HCT116 (cell line): ENCODE measurements around the gene EIF3F. TPM values are rescaled to one million over a fixed set of nuclear protein-coding genes. Genes with fewer than 3 reads are reported as not detected.

Experiments
- ATAC-seq: fragments of 200-7000 bp; cut with Tn5 transposase; 2 replicates; pipeline ENCODE4 v1.9.1; 2020; ENCODE audit warnings: mild to moderate bottlenecking, moderate library complexity
- BruUV-seq: library from RNA; stranded (reverse); fragments of 400-500 nt; replicated peaks from 2 replicates; lab custom pipeline; 2021; lab: Mats Ljungman, UMichigan
- CTCF ChIA-PET: fragments of 300-600 bp; sonication (Branson Sonifier 250); formaldehyde crosslinking; loops from one replicate; lab custom pipeline; 2021; ENCODE audit warnings: antibody characterized with exemption; lab: Charles Lee
- POLR2A ChIA-PET: fragments of 300-600, 350-600 bp; sonication (Branson Sonifier 250); formaldehyde crosslinking; loops from one replicate; lab custom pipeline; 2021; ENCODE audit warnings: antibody characterized with exemption; lab: Charles Lee
- RAD21 ChIA-PET, 2 experiments: fragments of 300-600 bp; sonication (Branson Sonifier 250); formaldehyde crosslinking; loops; one replicate each; lab custom pipeline; 2023; ENCODE audit warnings: low total read pairs in 2 of 2; ENCODE audit not compliant: uncharacterized antibody in 2 of 2, unreplicated experiment in 2 of 2, low non-redundant PET in 1 of 2; lab: Charles Lee
- DNase-seq: peaks from one replicate; pipeline ENCODE4 v3.0.0-alpha.2; 2010; ENCODE audit warnings: low read depth, low spot score
- H2AFZ ChIP-seq: fragments of 200-600 bp; shearing (Covaris generic), sonication (generic); 2 replicates; pipeline ENCODE4 v1.6.1; 2017; ENCODE audit warnings: low read depth, mixed run types, mixed read lengths, antibody characterized with exemption, low read length; ENCODE audit not compliant: poor library complexity, severe bottlenecking
- H3K27ac ChIP-seq: 2 replicates; pipeline ENCODE4 v1.5.1; 2012; ENCODE audit warnings: low read depth, low read length
- H3K27me3 ChIP-seq: fragments of 200-600 bp; sonication (generic); 2 replicates; pipeline ENCODE4 v1.6.1; 2016; ENCODE audit warnings: mixed run types, low read length, mixed read lengths; ENCODE audit not compliant: insufficient read depth
- H3K36me3 ChIP-seq, 2 experiments: fragments of 200-500 bp in 1 of 2; fragments of 200-600 bp in 1 of 2; sonication (Bioruptor generic) in 1 of 2; sonication (generic) in 1 of 2; 2 replicates each; pipeline versions ENCODE4 v1.5.1 to v1.6.1; 2014 to 2016; ENCODE audit warnings: low read length in 2 of 2, inconsistent platforms in 1 of 2, mixed read lengths in 1 of 2, mixed run types in 1 of 2; ENCODE audit not compliant: insufficient read depth in 2 of 2, control insufficient read depth in 1 of 2
- H3K4me1 ChIP-seq, 2 experiments: fragments of 200-600 bp in 1 of 2; sonication (generic) in 1 of 2; 2 replicates each; pipeline versions ENCODE4 v1.5.1 to v1.6.1; 2012 to 2017; ENCODE audit warnings: low read length in 2 of 2, inconsistent platforms in 1 of 2, mild to moderate bottlenecking in 1 of 2, mixed read lengths in 1 of 2, mixed run types in 1 of 2, moderate library complexity in 1 of 2; ENCODE audit not compliant: insufficient read depth in 2 of 2, control insufficient read depth in 1 of 2
- H3K4me2 ChIP-seq: fragments of 200-600 bp; sonication (generic); 2 replicates; pipeline ENCODE4 v1.6.1; 2017; ENCODE audit warnings: mixed run types, low read length, mixed read lengths
- H3K4me3 ChIP-seq, 2 experiments: fragments of 200-600 bp in 1 of 2; sonication (generic) in 1 of 2; replicated peaks in 1 of 2; 2 replicates each; pipeline ENCODE4 v1.5.1; 2011 to 2016; ENCODE audit warnings: low read length in 2 of 2, control low read depth in 1 of 2, low read depth in 1 of 2, mild to moderate bottlenecking in 1 of 2, mixed read lengths in 1 of 2, mixed run types in 1 of 2
- H3K79me2 ChIP-seq: fragments of 200-600 bp; sonication (generic); 2 replicates; pipeline ENCODE4 v1.6.1; 2017; ENCODE audit warnings: mild to moderate bottlenecking, mixed run types, low read length, moderate library complexity, mixed read lengths; ENCODE audit not compliant: insufficient read depth
- H3K9ac ChIP-seq: fragments of 200-600 bp; sonication (generic); 2 replicates; pipeline ENCODE4 v1.6.1; 2016; ENCODE audit warnings: low read length, mixed read lengths
- H3K9me2 ChIP-seq: fragments of 200-600 bp; sonication (generic), shearing (Covaris generic); 2 replicates; pipeline ENCODE4 v1.6.1; 2017; ENCODE audit warnings: mixed run types, mild to moderate bottlenecking, moderate library complexity; ENCODE audit not compliant: insufficient read depth
- H3K9me3 ChIP-seq, 2 experiments: fragments of 200-500 bp in 1 of 2; fragments of 200-600 bp in 1 of 2; sonication (Bioruptor generic) in 1 of 2; sonication (generic) in 1 of 2; 2 replicates each; pipeline ENCODE4 v1.6.1; 2014 to 2017; ENCODE audit warnings: low read length in 2 of 2, mixed read lengths in 2 of 2, inconsistent platforms in 1 of 2, low read depth in 1 of 2, mild to moderate bottlenecking in 1 of 2, mixed run types in 1 of 2, moderate library complexity in 1 of 2; ENCODE audit not compliant: control insufficient read depth in 1 of 2, insufficient read depth in 1 of 2
- H4K20me1 ChIP-seq: fragments of 200-600 bp; sonication (generic), shearing (Covaris generic); 2 replicates; pipeline ENCODE4 v1.6.1; 2017; ENCODE audit warnings: mixed run types, mild to moderate bottlenecking, moderate library complexity; ENCODE audit not compliant: insufficient read depth
- ATF3 ChIP-seq: IDR thresholded peaks from 2 replicates; pipeline ENCODE4 v1.6.1; 2012
- CBX3 ChIP-seq: IDR thresholded peaks from 2 replicates; pipeline ENCODE4 v1.6.1; 2012; ENCODE audit warnings: low read depth
- CEBPB ChIP-seq: IDR thresholded peaks from 2 replicates; pipeline ENCODE4 v1.6.1; 2012; ENCODE audit warnings: low read depth
- EZH2phosphoT487 ChIP-seq: fragments of 200-600 bp; IDR thresholded peaks from 2 replicates; pipeline ENCODE4 v1.6.1; 2018; ENCODE audit warnings: antibody characterized with exemption, borderline replicate concordance
- FOSL1 ChIP-seq: IDR thresholded peaks from 2 replicates; pipeline ENCODE4 v1.6.1; 2012; ENCODE audit warnings: low read depth
- JUND ChIP-seq: IDR thresholded peaks from 2 replicates; pipeline ENCODE4 v1.6.1; 2012
- POLR2AphosphoS5 ChIP-seq: IDR thresholded peaks from 2 replicates; pipeline ENCODE4 v1.6.1; 2011; ENCODE audit warnings: mild to moderate bottlenecking, low read depth, low read length, moderate library complexity
- REST ChIP-seq: IDR thresholded peaks from 2 replicates; pipeline ENCODE4 v1.6.1; 2012; ENCODE audit warnings: low read depth
- SIN3A ChIP-seq: IDR thresholded peaks from 2 replicates; pipeline ENCODE4 v1.6.1; 2012; ENCODE audit warnings: low read depth
- SP1 ChIP-seq: IDR thresholded peaks from 2 replicates; pipeline ENCODE4 v1.6.1; 2012; ENCODE audit warnings: low read depth
- ZBTB33 ChIP-seq: IDR thresholded peaks from 2 replicates; pipeline ENCODE4 v1.6.1; 2011; ENCODE audit warnings: mild to moderate bottlenecking, low read length, moderate library complexity; ENCODE audit not compliant: insufficient replicate concordance; ENCODE audit errors: extremely low read depth
- ZFX ChIP-seq: fragments of 450-650 bp; IDR thresholded peaks from 2 replicates; pipeline ENCODE4 v1.6.1; 2017
- ZNF274 ChIP-seq: fragments of 200-500 bp; sonication (Bioruptor generic); IDR thresholded peaks from 2 replicates; pipeline ENCODE4 v1.6.1; 2014; ENCODE audit warnings: mild to moderate bottlenecking, low read depth, low read length, inconsistent platforms
- intact Hi-C: fragments of 100-400 bp; cut with micrococcal nuclease; formaldehyde crosslinking; loops from 2 replicates; pipeline ENCODE4 v1.10.0; 2022
- total RNA-seq: library from RNA; stranded (reverse); gene quantifications from one replicate; pipeline ENCODE4 v1.2.1, GENCODE V29; 2021; ENCODE audit not compliant: unreplicated experiment
- TF ChIP-seq, protein P1 (sequence below): IDR thresholded peaks from 2 replicates; pipeline ENCODE4 v1.6.1; 2012

Gene EIF3F
- total RNA-seq, 1 experiment from 2014 or later: 313 TPM

- TF ChIP-seq REST (no peak), ZBTB33 (no peak)
These were observed 58.7 kb downstream of the EIF3F start (continued) for GRCh38 chr11:8045839-8046238.

GRCh38 chr11:8047382-8047781 lies 60.2 kb downstream of the EIF3F start:
- H3K9me2 ChIP-seq: no peaks in the 10 kb centered on the region
- CTCF ChIA-PET: no interaction called here
- H3K36me3 ChIP-seq: no peaks in the 10 kb centered on the region
- peaks cover 30% of the 10 kb centered on the region for H3K27me3 ChIP-seq
- RAD21 ChIA-PET: no interaction called here
- H3K9me3 ChIP-seq: no peaks in the 10 kb centered on the region
- no TSS peak for BruUV-seq
- no peak overlapping the region for H2AFZ ChIP-seq
- H3K4me1 ChIP-seq: no peaks in the 10 kb centered on the region
- no peak overlapping the region for H3K9ac ChIP-seq
- H3K27ac ChIP-seq: no peak overlapping the region
- intact Hi-C loops: no loop called here
- no peak for DNase-seq
- no peak for TF ChIP-seq ZFX
- TF ChIP-seq ATF3: no peak
- no peak for TF ChIP-seq EZH2phosphoT487
- TF ChIP-seq ZNF274: no peak
- no peak for TF ChIP-seq ZBTB33
- TF ChIP-seq CEBPB: no peak
- no peak for TF ChIP-seq JUND
- no peak for TF ChIP-seq SP1
- TF ChIP-seq, protein P1, sequence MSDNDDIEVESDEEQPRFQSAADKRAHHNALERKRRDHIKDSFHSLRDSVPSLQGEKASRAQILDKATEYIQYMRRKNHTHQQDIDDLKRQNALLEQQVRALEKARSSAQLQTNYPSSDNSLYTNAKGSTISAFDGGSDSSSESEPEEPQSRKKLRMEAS: no peak
- no peak for TF ChIP-seq SIN3A
- TF ChIP-seq CBX3: no peak
- TF ChIP-seq POLR2AphosphoS5: no peak
- no peak for TF ChIP-seq FOSL1
- no peak overlapping the region for H3K4me2 ChIP-seq
- no peak for ATAC-seq
- H4K20me1 ChIP-seq: no peaks in the 10 kb centered on the region
- POLR2A ChIA-PET: no interaction called here
- H3K79me2 ChIP-seq: no peaks in the 10 kb centered on the region
- no peak overlapping the region for H3K4me3 ChIP-seq
